ENCODE measurements around the gene KIF7.

GRCh38 chr15:89649013-89649625 lies 6.1 kb downstream of the KIF7 start:
- TF ChIP-seq CTCF (IDR thresholded peaks at IDR 0.05) (no peak), POLR2AphosphoS5 (IDR thresholded peaks at IDR 0.05) (no peak), POLR2A (IDR thresholded peaks at IDR 0.05) (no peak)

Data from breast epithelium (tissue), 3 donors.